Measurements from ENCODE around the gene RAB25. TPM values are rescaled to one million over a fixed set of nuclear protein-coding genes. Genes with fewer than 3 reads are reported as not detected.

The RAB25 gene
- polyA plus RNA-seq, 1 donor from 2014 or later = 1.3 TPM

DNA sequence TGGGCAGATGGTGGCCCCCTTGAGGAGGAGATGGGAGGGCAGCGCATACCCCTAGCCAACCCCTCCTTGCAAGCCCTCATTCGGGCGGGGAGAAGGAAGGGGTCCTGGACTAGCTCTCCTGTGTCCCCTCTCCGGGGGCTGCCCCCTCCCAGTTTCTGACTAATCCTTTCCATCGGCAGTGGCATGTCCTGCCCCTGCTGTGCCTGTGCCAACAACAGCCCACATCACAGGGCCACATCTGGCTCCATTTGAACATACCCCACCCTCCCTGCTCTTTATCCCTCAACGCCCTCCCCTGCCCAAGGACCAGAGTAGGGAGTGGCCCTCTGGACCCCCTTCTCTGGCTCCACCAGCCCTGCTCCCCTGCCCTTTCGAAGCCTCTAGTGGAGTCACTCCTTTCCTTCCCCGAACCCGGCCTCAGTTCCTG, 42.6 kb downstream of the RAB25 start:
- no peaks in the 10 kb centered on the region for H4K20me1 ChIP-seq (ENCODE audit: insufficient read depth)
- no peak for TF ChIP-seq EP300 (conservative IDR thresholded peaks at IDR 0.05; ENCODE audit: poor library complexity, severe bottlenecking)
- TF ChIP-seq RAD21 (conservative IDR thresholded peaks at IDR 0.05) = no peak
- TF ChIP-seq MXI1 (conservative IDR thresholded peaks at IDR 0.05; ENCODE audit: poor library complexity, severe bottlenecking) = no peak
- no peak for TF ChIP-seq REST (IDR thresholded peaks at IDR 0.05; ENCODE audit: borderline replicate concordance)
- TF ChIP-seq TAF1 (IDR thresholded peaks at IDR 0.05; ENCODE audit: low read depth) = no peak
- TF ChIP-seq CTCF (IDR thresholded peaks at IDR 0.05; ENCODE audit: poor library complexity, severe bottlenecking) = no peak
- no peak for TF ChIP-seq POLR2AphosphoS5 (IDR thresholded peaks at IDR 0.05)
- TF ChIP-seq EZH2 (IDR thresholded peaks at IDR 0.05; ENCODE audit: borderline replicate concordance, insufficient read depth, low read length, poor library complexity, severe bottlenecking) = no peak
- TF ChIP-seq SMC3 (conservative IDR thresholded peaks at IDR 0.05; ENCODE audit: poor library complexity) = no peak
- no peak overlapping the region for H3K9ac ChIP-seq (ENCODE audit: low read length)
- peaks cover 5% of the 10 kb centered on the region for H3F3A ChIP-seq (ENCODE audit: insufficient read depth, low read length, poor library complexity, severe bottlenecking)
- H2AFZ ChIP-seq (ENCODE audit: low read depth, low read length) = no peak overlapping the region
- H3K36me3 ChIP-seq (ENCODE audit: insufficient read depth, low read length) = no peaks in the 10 kb centered on the region
- H3K79me2 ChIP-seq (replicated peaks; ENCODE audit: insufficient read depth, low read length) = peaks cover 41% of the 10 kb centered on the region
- H3K4me2 ChIP-seq (ENCODE audit: low read length) = no peak overlapping the region
- H3K9me3 ChIP-seq (ENCODE audit: low read length) = no peaks in the 10 kb centered on the region
- H3K4me3 ChIP-seq (ENCODE audit: low read length) = no peak overlapping the region
- H3K27me3 ChIP-seq (ENCODE audit: insufficient read depth, low read depth, low read length) = no peaks in the 10 kb centered on the region
- H3K9me2 ChIP-seq (ENCODE audit: insufficient read depth, low read length) = no peaks in the 10 kb centered on the region
- no peak overlapping the region for H3K27ac ChIP-seq (ENCODE audit: low read length)

GRCh38 chr1:156104065-156104810, 43.3 kb downstream of the RAB25 start:
- Histone ChIP-seq H3K79me2 (replicated peaks; ENCODE audit: insufficient read depth, low read length) (peaks cover 37% of the 10 kb centered on the region), H3K9me3 (ENCODE audit: low read length) (no peaks in the 10 kb centered on the region), H3K27ac (ENCODE audit: low read length) (no peak overlapping the region), H3F3A (ENCODE audit: insufficient read depth, low read length, poor library complexity, severe bottlenecking) (peaks cover 5% of the 10 kb centered on the region), H3K36me3 (ENCODE audit: insufficient read depth, low read length) (no peaks in the 10 kb centered on the region), H3K4me2 (ENCODE audit: low read length) (no peak overlapping the region), H3K4me3 (ENCODE audit: low read length) (no peak overlapping the region), H3K9ac (ENCODE audit: low read length) (no peak overlapping the region), H3K9me2 (ENCODE audit: insufficient read depth, low read length) (no peaks in the 10 kb centered on the region), H4K20me1 (ENCODE audit: insufficient read depth) (no peaks in the 10 kb centered on the region), H3K27me3 (ENCODE audit: insufficient read depth, low read depth, low read length) (no peaks in the 10 kb centered on the region), H2AFZ (ENCODE audit: low read depth, low read length) (no peak overlapping the region)
- TF ChIP-seq EP300 (conservative IDR thresholded peaks at IDR 0.05; ENCODE audit: poor library complexity, severe bottlenecking) (no peak), POLR2AphosphoS5 (IDR thresholded peaks at IDR 0.05) (no peak), TAF1 (IDR thresholded peaks at IDR 0.05; ENCODE audit: low read depth) (no peak), MXI1 (conservative IDR thresholded peaks at IDR 0.05; ENCODE audit: poor library complexity, severe bottlenecking) (no peak), EZH2 (IDR thresholded peaks at IDR 0.05; ENCODE audit: borderline replicate concordance, insufficient read depth, low read length, poor library complexity, severe bottlenecking) (no peak), CTCF (IDR thresholded peaks at IDR 0.05; ENCODE audit: poor library complexity, severe bottlenecking) (no peak), RAD21 (conservative IDR thresholded peaks at IDR 0.05) (no peak), SMC3 (conservative IDR thresholded peaks at IDR 0.05; ENCODE audit: poor library complexity) (no peak), REST (IDR thresholded peaks at IDR 0.05; ENCODE audit: borderline replicate concordance) (no peak)
